Thyroid gland (tissue), 4 donors: ENCODE data around the gene IRF7.

Experiments
- POLR2A ChIP-seq, 2 donors: fragments of 450-650 bp; IDR thresholded peaks; one replicate each; pipeline ENCODE4 v1.6.1; 2017; ENCODE audit warnings: antibody characterized with exemption in 2 of 2, mild to moderate bottlenecking in 2 of 2, moderate library complexity in 1 of 2
- TF ChIP-seq, protein P1 (sequence below), 6 experiments: fragments of 200-600 bp in 3 of 6; fragments of 450-650 bp in 3 of 6; sonication (generic) in 3 of 6; IDR thresholded peaks; one replicate each; pipeline ENCODE4 v1.5.1; 2016 to 2019; ENCODE audit warnings: antibody characterized with exemption in 6 of 6, mild to moderate bottlenecking in 2 of 6, inconsistent platforms in 1 of 6, moderate library complexity in 1 of 6

DNA sequence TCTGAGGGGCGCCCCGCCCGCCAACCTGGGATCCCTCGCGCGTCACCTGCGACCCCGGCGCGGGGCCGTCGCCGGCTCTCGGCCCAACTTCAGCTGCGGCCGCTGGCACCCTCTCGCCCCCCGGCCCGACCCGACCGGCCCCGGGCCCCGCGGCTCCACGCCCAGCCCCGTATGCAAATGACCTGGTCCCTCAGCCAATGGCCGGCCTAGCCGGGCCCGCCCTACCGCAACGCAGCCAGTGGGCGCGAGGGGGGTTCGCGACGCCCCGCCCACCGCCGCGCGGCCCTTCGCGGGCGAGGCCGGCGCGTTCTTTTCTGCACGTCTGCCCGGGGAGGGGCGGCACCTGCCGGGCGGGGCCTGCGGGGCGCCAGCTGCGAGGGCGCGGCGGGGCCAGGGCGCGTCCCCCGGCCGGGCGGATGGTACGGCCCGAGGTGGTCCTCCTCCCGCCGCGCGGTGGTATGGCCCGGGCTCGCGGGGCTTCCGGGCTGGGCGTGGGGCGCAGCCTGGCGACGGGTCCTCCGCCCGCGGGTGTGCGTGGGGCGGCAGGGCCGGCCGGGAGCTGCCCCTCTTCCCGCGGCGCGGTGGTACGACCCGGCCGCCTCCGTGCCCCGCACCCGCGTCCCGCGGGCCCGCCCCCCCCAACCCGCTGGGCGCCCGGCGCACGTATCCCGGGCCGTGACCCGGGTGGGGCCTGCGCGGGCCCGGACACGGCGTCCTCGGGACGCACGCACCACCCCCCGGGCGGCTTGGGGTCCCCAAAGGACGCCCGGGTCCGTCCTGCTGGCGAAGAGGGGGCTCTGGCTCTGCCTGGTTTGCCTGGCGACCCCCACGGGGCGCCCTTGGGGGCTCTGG is 47.2 kb downstream of the IRF7 start:
- TF ChIP-seq, protein P1, sequence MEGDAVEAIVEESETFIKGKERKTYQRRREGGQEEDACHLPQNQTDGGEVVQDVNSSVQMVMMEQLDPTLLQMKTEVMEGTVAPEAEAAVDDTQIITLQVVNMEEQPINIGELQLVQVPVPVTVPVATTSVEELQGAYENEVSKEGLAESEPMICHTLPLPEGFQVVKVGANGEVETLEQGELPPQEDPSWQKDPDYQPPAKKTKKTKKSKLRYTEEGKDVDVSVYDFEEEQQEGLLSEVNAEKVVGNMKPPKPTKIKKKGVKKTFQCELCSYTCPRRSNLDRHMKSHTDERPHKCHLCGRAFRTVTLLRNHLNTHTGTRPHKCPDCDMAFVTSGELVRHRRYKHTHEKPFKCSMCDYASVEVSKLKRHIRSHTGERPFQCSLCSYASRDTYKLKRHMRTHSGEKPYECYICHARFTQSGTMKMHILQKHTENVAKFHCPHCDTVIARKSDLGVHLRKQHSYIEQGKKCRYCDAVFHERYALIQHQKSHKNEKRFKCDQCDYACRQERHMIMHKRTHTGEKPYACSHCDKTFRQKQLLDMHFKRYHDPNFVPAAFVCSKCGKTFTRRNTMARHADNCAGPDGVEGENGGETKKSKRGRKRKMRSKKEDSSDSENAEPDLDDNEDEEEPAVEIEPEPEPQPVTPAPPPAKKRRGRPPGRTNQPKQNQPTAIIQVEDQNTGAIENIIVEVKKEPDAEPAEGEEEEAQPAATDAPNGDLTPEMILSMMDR (IDR thresholded peaks at IDR 0.05) = peak in 1 of 6 experiments; percentile 8
- peak in 1 of 2 donors; percentile 49 for TF ChIP-seq POLR2A (IDR thresholded peaks at IDR 0.05)
